ENCODE results near the gene ATF6.

The ATF6 gene

GRCh38 chr1:161986328-161986727 lies 220.2 kb downstream of the ATF6 start:
- no peak for DNase-seq (ENCODE audit: low read depth in 1 of 2, low spot score in 1 of 2)
- no peak for TF ChIP-seq JUND (IDR thresholded peaks at IDR 0.05; ENCODE audit: low read depth)
- in situ Hi-C loops (cut with HindIII; ENCODE audit: low pct_unique_long_range_greater_than_20kb, low sequenced_read_pairs), result no loop called here

GRCh38 chr1:161987303-161987702 lies 221.2 kb downstream of the ATF6 start:
- in situ Hi-C loops (cut with HindIII; ENCODE audit: low pct_unique_long_range_greater_than_20kb, low sequenced_read_pairs), result no loop called here
- no peak for DNase-seq (ENCODE audit: low read depth in 1 of 2, low spot score in 1 of 2)
- no peak for TF ChIP-seq JUND (IDR thresholded peaks at IDR 0.05; ENCODE audit: low read depth)

- in situ Hi-C loops (cut with HindIII; ENCODE audit: low pct_unique_long_range_greater_than_20kb, low sequenced_read_pairs), result no loop called here
- TF ChIP-seq JUND (IDR thresholded peaks at IDR 0.05; ENCODE audit: low read depth), result no peak
- no peak for DNase-seq (ENCODE audit: low read depth in 1 of 2, low spot score in 1 of 2)
These were observed 221.8 kb downstream of the ATF6 start for GRCh38 chr1:161987872-161988271.

GRCh38 chr1:161988413-161988812 lies 222.3 kb downstream of the ATF6 start:
- no peak for DNase-seq (ENCODE audit: low read depth in 1 of 2, low spot score in 1 of 2)
- in situ Hi-C loops (cut with HindIII; ENCODE audit: low pct_unique_long_range_greater_than_20kb, low sequenced_read_pairs), result no loop called here
- TF ChIP-seq JUND (IDR thresholded peaks at IDR 0.05; ENCODE audit: low read depth), result no peak

GRCh38 chr1:161989108-161989507 lies 223.0 kb downstream of the ATF6 start:
- TF ChIP-seq JUND (IDR thresholded peaks at IDR 0.05; ENCODE audit: low read depth), result no peak
- DNase-seq (ENCODE audit: low read depth in 1 of 2, low spot score in 1 of 2), result no peak
- in situ Hi-C loops (cut with HindIII; ENCODE audit: low pct_unique_long_range_greater_than_20kb, low sequenced_read_pairs), result no loop called here

- no peak for TF ChIP-seq JUND (IDR thresholded peaks at IDR 0.05; ENCODE audit: low read depth)
- DNase-seq (ENCODE audit: low read depth in 1 of 2, low spot score in 1 of 2), result no peak
- in situ Hi-C loops (cut with HindIII; ENCODE audit: low pct_unique_long_range_greater_than_20kb, low sequenced_read_pairs), result no loop called here
These were observed 223.7 kb downstream of the ATF6 start for GRCh38 chr1:161989786-161990185.

GRCh38 chr1:161993576-161993975 lies 227.5 kb downstream of the ATF6 start:
- no peak for TF ChIP-seq JUND (IDR thresholded peaks at IDR 0.05; ENCODE audit: low read depth)
- DNase-seq (ENCODE audit: low read depth in 1 of 2, low spot score in 1 of 2), result no peak
- in situ Hi-C loops (cut with HindIII; ENCODE audit: low pct_unique_long_range_greater_than_20kb, low sequenced_read_pairs), result no loop called here

GRCh38 chr1:161994175-161994668 lies 228.1 kb downstream of the ATF6 start:
- TF ChIP-seq JUND (IDR thresholded peaks at IDR 0.05; ENCODE audit: low read depth), result no peak
- in situ Hi-C loops (cut with HindIII; ENCODE audit: low pct_unique_long_range_greater_than_20kb, low sequenced_read_pairs), result no loop called here
- no peak for DNase-seq (ENCODE audit: low read depth in 1 of 2, low spot score in 1 of 2)

GRCh38 chr1:161997152-161997551 lies 231.0 kb downstream of the ATF6 start:
- DNase-seq (ENCODE audit: low read depth in 1 of 2, low spot score in 1 of 2), result no peak
- in situ Hi-C loops (cut with HindIII; ENCODE audit: low pct_unique_long_range_greater_than_20kb, low sequenced_read_pairs), result no loop called here
- no peak for TF ChIP-seq JUND (IDR thresholded peaks at IDR 0.05; ENCODE audit: low read depth)

GRCh38 chr1:161998811-161999210 lies 232.7 kb downstream of the ATF6 start:
- TF ChIP-seq JUND (IDR thresholded peaks at IDR 0.05; ENCODE audit: low read depth), result no peak
- peak in 1 of 2 experiments; percentile 18 for DNase-seq (ENCODE audit: low read depth in 1 of 2, low spot score in 1 of 2)
- in situ Hi-C loops (cut with HindIII; ENCODE audit: low pct_unique_long_range_greater_than_20kb, low sequenced_read_pairs), result no loop called here

GRCh38 chr1:161999301-162000052 lies 233.4 kb downstream of the ATF6 start:
- in situ Hi-C loops (cut with HindIII; ENCODE audit: low pct_unique_long_range_greater_than_20kb, low sequenced_read_pairs), result no loop called here
- no peak for DNase-seq (ENCODE audit: low read depth in 1 of 2, low spot score in 1 of 2)
- no peak for TF ChIP-seq JUND (IDR thresholded peaks at IDR 0.05; ENCODE audit: low read depth)

GRCh38 chr1:162000053-162000420 lies 233.9 kb downstream of the ATF6 start:
- in situ Hi-C loops (cut with HindIII; ENCODE audit: low pct_unique_long_range_greater_than_20kb, low sequenced_read_pairs), result no loop called here
- no peak for TF ChIP-seq JUND (IDR thresholded peaks at IDR 0.05; ENCODE audit: low read depth)
- DNase-seq (ENCODE audit: low read depth in 1 of 2, low spot score in 1 of 2), result no peak

- DNase-seq (ENCODE audit: low read depth in 1 of 2, low spot score in 1 of 2), result peak in 1 of 2 experiments; percentile 14
- TF ChIP-seq JUND (IDR thresholded peaks at IDR 0.05; ENCODE audit: low read depth), result no peak
- in situ Hi-C loops (cut with HindIII; ENCODE audit: low pct_unique_long_range_greater_than_20kb, low sequenced_read_pairs), result no loop called here
These were observed 237.1 kb downstream of the ATF6 start for GRCh38 chr1:162003061-162003829.
